Tracheal epithelial cell (primary cell): ENCODE results near the gene SNX4. TPM values are rescaled to one million over a fixed set of nuclear protein-coding genes. Genes with fewer than 3 reads are reported as not detected.

ENCODE experiments used
- total RNA-seq: library from RNA; depleted of rRNA; stranded (reverse); fragments of >200 nt; gene quantifications from 2 replicates; pipeline ENCODE4 v1.2.1, GENCODE V29; 2014

The SNX4 gene
- total RNA-seq: 19.8 and 26.0 TPM in 2 replicates

GRCh38 chr3:125519678-125520562 lies at the start of gene SNX4:
Gene SNX4 (minus strand): TSS chr3:125520202. CDS start chr3:125520172, 30 bp downstream.

Other genes starting within 250 kb of the SNX4 start
- 24.1 and 26.6 TPM in 2 replicates for gene ZNF148, start 144.9 kb downstream of the SNX4 start, total RNA-seq
- gene OSBPL11, start 75.3 kb upstream of the SNX4 start, total RNA-seq: 9.6 and 15.8 TPM in 2 replicates